ENCODE measurements around the gene AIMP1. TPM values are rescaled to one million over a fixed set of nuclear protein-coding genes. Genes with fewer than 3 reads are reported as not detected.
"Not testable (repeated sequence)": the region's sequence is repeated elsewhere in the genome, so short reads cannot be mapped to it uniquely, and the experiment has no call there.

Gene AIMP1
- total RNA-seq, 1 donor from 2014 or later = 53.9 TPM

DNA sequence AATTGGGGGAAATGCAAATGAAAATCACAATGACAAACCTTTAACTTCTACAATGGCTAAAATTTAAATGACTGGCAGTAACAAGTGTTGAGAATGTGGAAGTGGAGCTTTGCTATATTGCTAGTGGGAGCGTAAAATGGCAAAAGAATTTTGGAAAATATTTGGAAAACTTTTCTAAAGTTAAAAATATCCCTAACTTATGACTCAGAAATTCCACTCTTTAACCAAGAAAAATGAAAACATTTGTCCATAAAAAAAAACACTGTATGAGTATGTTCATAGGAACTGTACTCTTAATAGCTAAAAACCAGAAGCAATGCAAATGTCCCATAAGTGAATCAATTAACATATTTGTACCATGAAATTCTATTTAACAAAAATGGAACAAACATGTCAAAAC, 4.0 kb upstream of the AIMP1 start:
- intact Hi-C loops (cut with micrococcal nuclease) = loop anchor here (10.0 kb wide), 1 partner anchor 1008 kb away; no protein-coding TSS in a partner anchor

DNA sequence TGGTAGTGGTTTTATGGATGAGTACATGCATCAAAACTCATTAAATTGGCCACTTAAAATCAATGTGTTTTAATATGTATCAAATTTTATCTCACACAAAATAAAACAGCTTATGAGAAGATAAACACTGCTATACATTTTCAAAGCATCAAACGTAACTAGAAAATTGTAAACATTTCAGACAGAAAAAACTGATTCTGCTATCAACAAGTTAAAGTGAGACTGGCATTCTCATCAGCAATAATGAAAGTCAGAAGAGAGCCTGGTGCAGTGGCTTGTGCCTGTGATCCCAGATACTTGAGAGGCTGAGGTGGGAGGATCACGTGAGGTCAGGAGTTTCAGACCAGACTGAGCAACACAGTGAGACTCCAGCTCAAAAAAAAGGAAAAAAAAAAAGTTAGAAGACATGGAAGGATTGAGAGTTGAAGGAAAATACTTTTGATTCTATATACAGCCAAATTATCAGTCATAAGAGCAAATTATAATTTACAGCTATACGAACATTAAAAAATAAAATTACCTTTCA, 3.3 kb upstream of the AIMP1 start:
- intact Hi-C loops (cut with micrococcal nuclease) = loop anchor here (10.0 kb wide), 1 partner anchor 1008 kb away; no protein-coding TSS in a partner anchor

DNA sequence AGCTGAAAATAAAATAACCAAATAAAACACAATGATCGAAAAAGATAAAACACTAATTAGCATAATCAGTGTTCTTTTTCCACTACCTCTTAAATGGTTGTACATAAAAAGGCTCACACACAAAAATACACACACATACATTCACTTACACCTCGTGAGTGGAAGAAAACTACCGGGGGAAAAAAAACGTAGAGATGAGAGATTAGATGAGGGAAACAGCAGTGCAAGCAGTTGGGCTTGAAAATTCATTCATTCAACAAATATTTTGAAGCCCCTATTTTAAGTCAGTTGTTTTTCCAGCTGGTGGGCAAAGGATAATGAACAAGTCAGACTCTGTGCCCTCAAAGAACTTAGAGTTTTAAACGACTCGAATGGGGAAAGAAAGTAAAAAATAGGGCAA, 1.4 kb upstream of the AIMP1 start:
- intact Hi-C loops (cut with micrococcal nuclease) = loop anchor here (10.0 kb wide), 1 partner anchor 1010 kb away; no protein-coding TSS in a partner anchor

DNA sequence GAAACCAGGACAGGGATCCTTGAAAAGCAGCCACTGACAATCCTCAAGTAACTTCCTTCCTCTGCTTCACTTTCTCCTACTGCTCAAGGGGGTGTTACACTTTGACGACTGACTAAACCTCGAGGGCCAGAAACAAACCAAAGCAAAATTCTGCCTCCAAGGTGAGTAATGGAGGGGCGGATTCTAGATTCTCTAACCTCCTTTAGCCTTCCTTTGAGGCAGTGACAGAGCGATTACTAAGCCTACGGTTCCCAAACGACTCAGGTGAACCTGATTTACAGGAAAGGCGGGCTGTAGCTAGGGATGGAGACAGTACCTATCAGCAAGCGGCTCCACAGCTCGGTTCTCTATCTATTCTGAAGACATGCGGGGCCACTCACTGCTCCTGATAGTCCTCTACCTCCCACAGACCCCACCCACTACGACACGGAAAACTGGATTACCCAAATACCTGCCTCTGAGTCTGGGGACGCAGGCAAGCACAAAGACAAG, 828 bp upstream of the AIMP1 start:
- intact Hi-C loops (cut with micrococcal nuclease) = loop anchor here (10.0 kb wide), 1 partner anchor 1011 kb away; no protein-coding TSS in a partner anchor

DNA sequence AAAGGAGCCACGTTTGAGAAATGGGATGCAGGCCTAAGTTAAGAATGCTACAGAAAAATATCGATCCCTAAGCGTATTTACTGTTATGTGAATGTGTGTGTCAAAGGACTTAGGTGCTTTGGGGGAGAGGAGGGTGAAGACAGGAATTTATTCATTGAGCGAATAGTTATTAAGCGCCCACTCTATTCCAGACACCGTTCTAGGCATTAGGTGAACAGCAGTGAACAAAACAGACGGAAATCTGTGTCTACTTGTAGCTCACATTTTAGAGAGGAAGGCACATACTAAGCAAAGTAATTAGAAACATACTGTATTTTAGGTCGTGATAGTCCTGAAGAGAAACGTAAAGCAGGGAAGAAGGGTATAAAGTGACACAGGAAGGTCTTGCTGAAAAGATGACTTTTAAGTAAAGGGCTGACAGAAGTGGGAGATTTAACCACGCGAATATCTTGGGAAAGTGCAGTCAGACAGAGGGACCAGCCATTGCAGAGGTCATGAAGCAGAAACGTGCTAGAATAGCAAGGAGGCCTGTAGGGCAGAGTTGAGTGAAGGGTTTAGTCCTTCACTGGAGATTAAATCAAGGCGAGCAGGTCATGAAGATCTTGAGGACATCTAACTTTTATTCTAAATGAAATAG, 541 bp downstream of the AIMP1 start:
- intact Hi-C loops (cut with micrococcal nuclease) = loop anchor here (1.0 to 10.0 kb wide), 8 partner anchors 12 to 1672 kb away; partner anchors contain the start of genes GSTCD, HADH, INTS12 and PAPSS1

DNA sequence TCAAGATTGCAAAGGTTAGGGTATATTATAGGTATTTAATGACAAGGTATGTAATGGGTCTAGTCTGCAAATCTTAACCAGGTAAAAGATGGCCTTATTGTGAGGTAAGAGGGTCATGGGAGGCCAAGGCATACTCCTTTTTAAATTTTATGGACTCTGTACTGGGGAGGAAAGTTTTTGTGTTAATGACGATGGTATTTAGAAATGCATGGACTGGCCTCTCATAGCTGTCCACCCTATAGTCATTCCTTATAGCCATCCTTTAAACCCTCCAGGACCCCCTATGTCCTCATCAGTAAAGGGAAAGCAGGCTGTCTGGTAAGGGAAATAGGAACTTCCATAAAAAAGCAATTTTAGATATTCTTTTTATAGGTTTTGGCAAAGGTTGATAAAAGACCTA, 1.5 kb downstream of the AIMP1 start:
- intact Hi-C loops (cut with micrococcal nuclease) = loop anchor here (2.0 to 10.0 kb wide), 2 partner anchors 1013 to 1403 kb away; partner anchors contain the start of gene PAPSS1

DNA sequence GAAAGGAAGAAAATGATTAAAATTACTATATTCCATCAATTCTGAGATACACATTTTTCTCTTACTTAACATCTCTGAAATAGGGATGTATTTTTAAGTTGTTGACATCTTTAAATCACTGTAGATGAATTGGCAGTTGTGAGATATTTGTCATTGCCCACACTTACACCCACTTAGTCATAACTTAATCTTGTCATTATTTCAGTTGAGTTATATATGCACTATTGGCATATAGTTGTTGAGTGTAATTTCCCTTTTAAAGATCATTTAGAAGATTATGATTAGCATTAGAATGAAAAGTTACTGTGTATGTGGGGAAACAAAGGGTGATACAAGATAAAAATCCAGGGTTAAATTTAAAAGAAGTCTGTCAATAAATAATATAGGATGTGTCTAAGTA, 2.2 kb downstream of the AIMP1 start:
- intact Hi-C loops (cut with micrococcal nuclease) = loop anchor here (10.0 kb wide), 1 partner anchor 1014 kb away; no protein-coding TSS in a partner anchor

DNA sequence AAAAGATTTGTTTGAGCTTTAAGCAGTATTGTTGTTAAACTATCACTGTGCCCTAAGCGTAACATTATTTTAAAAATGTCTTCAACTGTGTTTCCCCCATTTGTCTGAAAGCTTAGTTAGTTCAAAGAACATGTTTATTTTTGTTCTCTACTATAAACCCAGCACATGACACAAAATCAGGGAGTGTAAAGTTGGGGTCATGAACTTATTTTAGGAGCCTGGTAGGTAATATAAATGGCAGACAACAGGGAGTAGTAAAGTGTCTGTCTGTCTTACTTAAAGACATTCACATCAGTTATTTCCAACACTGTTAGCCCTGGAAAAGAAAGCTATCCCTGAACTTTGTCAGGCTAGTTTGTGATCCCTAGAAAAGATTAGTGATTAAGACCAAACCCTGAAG, 3.9 kb downstream of the AIMP1 start:
- intact Hi-C loops (cut with micrococcal nuclease) = no loop called here

DNA sequence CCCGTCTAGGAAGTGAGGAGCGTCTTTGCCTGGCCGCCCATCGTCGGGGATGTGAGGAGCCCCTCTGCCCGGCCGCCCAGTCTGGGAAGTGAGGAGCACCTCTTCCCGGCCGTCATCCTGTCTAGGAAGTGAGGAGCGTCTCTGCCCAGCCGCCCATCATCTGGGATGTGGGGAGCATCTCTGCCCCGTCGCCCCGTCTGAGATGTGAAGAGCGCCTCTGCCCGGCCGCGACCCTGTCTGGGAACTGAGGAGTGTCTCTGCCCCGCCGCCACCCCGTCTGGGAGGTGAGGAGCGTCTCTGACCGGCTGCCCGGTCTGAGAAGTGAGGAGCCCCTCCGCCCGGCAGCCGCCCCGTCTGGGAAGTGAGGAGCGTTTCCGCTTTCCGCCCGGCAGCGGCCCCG, 4.8 kb downstream of the AIMP1 start:
- intact Hi-C loops (cut with micrococcal nuclease) = not testable (repeated sequence)

DNA sequence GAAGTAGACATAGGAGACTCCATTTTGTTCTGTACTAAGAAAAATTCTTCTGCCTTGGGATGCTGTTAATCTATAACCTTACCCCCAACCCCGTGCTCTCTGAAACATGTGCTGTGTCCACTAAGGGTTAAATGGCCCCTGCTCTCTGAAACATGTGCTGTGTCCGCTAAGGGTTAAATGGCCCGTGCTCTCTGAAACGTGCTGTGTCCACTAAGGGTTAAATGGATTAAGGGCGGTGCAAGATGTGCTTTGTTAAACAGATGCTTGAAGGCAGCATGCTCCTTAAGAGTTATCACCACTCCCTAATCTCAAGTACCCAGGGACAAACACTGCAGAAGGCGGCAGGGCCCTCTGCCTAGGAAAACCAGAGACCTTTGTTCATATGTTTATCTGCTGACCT, 5.5 kb downstream of the AIMP1 start:
- intact Hi-C loops (cut with micrococcal nuclease) = not testable (repeated sequence)

DNA sequence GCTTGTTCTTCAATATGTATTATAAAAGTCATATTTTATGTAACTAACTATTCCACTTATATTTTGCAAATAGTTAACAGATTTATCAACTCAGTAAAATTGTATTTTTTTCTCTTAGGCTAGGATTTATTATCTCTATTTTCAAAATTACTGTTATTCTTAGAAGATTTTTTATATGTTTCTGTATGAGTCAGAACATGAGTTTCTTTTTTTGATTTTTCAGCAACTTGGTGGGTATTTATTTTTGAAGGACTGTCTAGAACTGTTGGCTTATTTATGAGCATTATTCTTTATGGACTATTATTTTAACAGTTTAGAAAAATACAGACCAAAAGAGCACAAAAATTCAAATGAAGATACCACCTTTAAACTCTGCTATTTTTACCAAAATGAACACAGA, 6.8 kb downstream of the AIMP1 start:
- intact Hi-C loops (cut with micrococcal nuclease) = no loop called here

DNA sequence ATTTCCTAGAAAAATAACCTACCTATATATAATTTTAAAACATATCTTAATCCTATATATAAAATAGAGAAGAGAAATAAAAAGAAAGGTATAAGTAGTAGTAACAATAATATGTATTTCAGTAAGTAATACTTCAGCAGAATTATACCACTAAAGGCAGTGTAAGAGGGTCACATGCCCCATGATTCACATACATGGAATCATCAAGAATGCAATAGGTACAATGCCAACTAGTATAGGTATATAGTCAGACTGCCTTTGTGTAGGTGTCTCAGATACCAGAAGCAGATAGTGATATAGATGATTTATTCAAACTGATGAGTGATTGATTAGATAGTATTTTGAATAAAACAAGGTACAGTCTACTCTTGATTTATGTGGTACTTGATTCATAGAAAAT, 9.4 kb downstream of the AIMP1 start:
- intact Hi-C loops (cut with micrococcal nuclease) = no loop called here

DNA sequence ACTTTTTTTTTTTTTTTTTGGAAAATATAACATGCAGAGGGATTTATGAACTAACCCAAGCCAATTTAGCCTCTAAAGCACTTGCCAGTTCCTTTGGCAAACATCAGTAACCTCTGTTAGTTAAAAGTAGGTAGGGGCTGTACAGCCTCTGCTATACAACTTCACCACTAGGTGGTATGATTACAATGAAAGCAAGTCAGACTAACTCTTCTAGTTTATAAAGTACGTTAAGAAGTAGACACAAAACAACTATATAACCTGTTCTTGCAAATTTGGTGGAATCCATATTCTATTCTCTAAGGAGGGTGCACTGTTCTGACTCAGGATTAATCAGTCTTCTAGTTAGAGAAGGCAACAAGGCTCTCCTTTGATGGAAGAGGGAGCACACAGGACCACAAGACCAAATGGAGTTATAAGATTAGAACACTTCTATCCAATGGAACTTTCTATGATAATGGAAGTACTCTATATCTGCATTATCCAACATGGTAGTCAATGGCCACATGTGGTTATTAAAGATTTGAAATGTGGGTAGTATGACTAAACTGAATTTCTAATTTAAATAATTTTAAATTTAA, 12.8 kb downstream of the AIMP1 start:
- intact Hi-C loops (cut with micrococcal nuclease) = loop anchor here (1.0 to 2.0 kb wide), 4 partner anchors 13 to 570 kb away; partner anchors contain the start of genes AIMP1 and TBCK

DNA sequence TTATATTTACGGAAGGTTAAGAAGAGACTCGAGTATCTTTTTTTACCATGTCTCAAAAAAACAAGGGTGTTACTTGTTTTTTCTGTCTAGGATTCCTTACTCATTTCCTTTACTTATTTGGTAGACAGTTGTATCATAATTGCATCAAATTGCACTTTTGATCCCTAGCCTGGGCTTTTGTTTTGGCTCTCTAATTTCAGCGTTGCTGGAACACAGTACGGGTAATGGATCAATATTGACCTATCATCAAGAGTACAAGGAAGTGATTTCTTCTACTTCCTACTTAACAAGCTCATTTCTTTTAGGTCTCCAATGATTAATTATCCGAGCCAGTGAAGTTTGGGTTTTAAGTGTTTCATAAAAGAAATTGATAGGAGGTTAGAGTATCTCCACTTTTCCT, 16.8 kb downstream of the AIMP1 start:
- intact Hi-C loops (cut with micrococcal nuclease) = no loop called here

DNA sequence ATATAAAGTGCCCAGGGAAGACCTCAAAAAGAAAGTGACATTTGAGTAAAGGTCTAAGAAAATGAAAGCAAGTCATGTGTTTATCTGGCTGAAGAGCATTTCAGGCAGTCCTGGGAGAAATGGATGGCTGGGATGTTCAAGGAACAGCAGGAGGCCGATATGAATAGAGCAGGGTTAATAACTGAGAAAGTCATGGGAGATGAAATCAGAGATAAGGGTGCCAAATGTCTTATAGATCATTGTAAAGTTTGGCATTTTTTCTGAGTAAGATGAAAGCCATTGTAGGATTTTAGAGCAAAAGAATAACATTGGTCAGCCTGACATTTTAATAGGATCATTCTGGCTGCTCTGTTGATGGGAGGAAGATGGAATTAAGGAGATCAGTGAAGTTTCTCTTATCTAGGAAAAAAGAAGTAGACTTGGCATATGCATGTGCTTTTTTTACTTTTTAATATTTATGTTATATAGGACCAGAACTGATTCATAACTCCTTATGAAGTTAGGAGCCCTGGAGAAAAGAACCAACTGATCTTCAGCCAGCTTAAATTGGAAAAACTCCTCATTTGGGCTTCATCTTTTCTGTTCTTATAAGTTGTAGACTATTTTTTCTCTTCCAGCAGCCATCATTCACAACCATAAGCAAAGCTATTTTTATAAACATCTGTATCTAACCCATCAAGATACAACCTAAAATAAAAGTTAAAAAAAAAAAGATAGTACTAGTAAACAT, 18.6 kb downstream of the AIMP1 start:
- intact Hi-C loops (cut with micrococcal nuclease) = no loop called here

DNA sequence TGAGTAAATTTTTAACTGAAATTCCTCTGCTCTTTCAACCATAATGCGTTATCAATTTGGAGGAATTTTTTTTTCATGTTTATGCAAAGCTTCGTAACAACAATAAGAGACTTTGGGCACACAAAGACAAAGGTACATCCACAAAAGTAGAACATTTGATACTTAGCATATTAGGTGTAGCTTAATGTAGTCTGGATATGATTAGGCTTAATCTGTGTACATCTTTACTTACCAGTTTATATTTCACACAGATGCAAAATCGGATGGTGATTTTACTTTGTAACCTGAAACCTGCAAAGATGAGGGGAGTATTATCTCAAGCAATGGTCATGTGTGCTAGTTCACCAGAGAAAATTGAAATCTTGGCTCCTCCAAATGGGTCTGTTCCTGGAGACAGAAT, 20.3 kb downstream of the AIMP1 start:
- intact Hi-C loops (cut with micrococcal nuclease) = no loop called here

DNA sequence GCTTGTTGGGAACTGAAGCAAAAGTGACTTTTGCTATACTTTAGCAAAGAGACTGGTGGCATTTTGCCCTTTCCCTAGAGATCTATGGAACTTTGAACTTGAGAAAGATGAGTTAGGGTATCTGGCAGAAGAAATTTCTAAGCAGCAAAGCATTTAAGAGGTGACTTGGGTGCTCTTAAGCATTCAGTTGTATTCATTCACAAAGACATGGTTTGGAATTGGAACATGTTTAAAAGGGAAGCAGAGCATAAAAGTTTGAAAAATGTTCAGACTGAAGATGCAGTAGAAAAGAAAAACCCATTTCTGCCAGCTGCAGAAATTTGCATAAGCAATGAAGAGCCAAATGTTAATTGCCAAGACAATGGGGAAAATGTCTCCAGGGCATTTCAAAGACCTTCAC, 21.6 kb downstream of the AIMP1 start:
- intact Hi-C loops (cut with micrococcal nuclease) = no loop called here

DNA sequence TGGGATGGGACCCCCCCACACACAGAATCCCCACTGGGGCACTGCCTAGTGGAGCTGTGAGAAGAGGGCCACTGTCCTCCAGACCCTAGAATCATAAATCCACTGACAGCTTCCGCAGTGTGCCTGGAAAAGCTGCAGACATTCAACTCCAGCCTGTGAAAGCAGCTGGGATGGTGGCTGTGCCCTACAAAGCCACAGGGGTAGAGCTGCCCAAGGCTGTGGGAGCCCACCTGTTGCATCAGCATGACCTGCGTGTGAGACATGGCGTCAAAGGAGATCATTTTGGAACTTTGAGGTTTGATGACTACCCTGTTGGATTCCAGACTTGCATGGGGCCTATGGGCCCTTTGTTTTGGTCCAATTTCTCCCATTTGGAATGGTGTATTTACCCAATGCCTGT, 22.3 kb downstream of the AIMP1 start:
- intact Hi-C loops (cut with micrococcal nuclease) = no loop called here

DNA sequence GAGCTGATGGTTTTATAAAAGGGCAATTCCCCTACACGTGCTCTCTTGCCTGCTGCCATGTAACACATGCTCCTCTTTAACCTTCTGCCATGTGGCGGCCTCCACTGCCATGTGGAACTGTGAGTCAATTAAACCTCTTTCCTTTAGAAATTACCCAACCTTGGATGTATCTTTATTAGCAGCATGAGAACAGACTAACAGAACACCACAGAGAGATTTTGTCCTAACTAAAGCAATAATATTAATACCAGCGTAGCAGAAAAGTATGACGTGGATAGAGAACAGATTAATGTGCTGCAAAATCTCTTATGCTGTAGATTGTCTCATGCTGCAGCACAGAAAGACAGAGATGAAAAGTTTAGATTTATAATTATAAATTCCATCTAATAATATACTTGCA, 23.1 kb downstream of the AIMP1 start:
- intact Hi-C loops (cut with micrococcal nuclease) = no loop called here

DNA sequence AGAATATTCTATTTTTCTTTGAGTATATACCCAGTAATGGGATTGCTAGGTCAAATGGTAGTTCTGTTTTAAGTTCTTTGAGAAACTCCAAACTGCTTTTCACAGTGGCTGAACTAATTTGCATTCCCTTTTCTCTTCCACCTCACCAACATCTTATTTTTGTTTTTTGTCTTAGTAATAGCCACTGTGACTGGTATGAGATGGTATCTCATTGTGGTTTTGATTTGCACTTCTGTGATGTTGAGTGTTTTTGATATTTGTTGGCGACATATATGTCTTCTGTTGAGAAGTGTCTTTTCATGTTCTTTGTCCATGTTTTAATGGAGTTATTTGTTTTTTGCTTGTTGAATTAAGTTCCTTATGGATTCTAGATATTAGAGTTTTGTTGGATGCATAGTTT, 24.4 kb downstream of the AIMP1 start:
- intact Hi-C loops (cut with micrococcal nuclease) = no loop called here

DNA sequence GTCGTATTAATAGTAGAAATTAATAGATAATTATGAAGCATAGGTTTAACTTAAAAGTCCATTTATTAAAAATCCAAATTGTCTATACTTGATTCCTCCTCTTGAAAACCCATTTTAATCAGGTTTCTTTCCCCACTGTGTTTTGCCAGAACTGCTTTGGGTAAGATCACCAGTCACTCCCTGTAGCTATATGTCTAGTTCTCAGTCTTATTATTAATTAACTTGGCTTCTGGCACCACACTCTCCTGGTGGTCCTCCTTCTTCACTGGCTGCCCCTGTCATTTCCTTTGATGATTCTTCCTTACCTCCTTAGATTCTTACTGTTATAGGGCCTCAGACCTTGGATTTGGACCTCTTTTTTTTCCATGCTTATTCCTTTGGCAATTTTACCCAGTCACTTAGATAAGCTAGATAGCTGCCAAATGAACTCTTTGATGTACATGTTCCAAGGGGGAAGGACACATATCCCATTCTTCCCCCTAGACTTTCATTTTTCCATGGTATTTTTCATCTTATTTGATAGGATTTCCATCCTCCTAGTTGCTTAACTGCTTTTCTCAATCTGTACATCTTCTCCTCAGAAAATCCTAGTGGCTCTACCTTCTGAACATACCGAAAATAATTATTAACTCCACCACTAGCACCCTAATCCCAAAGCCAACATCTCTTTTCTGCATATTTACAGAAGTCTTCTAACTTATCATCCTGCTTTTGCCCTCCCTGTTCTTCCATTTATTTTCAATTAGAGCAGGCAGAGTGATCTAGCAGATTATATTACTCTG, 27.7 kb downstream of the AIMP1 start:
- intact Hi-C loops (cut with micrococcal nuclease) = no loop called here
